ENCODE results near the gene OR6M1.

The OR6M1 gene

GRCh38 chr11:123775715-123776549 lies 30.2 kb downstream of the OR6M1 start:
- no peak for DNase-seq (ENCODE audit: low spot score)

GRCh38 chr11:123775289-123775688 lies 30.9 kb downstream of the OR6M1 start:
- DNase-seq (ENCODE audit: low spot score): no peak

- no peak for DNase-seq (ENCODE audit: low spot score)
Measured at GRCh38 chr11:123773959-123774358, 32.2 kb downstream of the OR6M1 start.

GRCh38 chr11:123773026-123773425 lies 33.1 kb downstream of the OR6M1 start:
- no peak for DNase-seq (ENCODE audit: low spot score)

- no peak for DNase-seq (ENCODE audit: low spot score)
Measured at GRCh38 chr11:123771664-123772063, 34.5 kb downstream of the OR6M1 start.

GRCh38 chr11:123770712-123771111 lies 35.4 kb downstream of the OR6M1 start:
- no peak for DNase-seq (ENCODE audit: low spot score)

GRCh38 chr11:123765601-123766000 lies 40.5 kb downstream of the OR6M1 start:
- no peak for DNase-seq (ENCODE audit: low spot score)

- DNase-seq (ENCODE audit: low spot score): no peak
Measured at GRCh38 chr11:123762422-123762821, 43.7 kb downstream of the OR6M1 start.

GRCh38 chr11:123760894-123761293 lies 45.3 kb downstream of the OR6M1 start:
- DNase-seq (ENCODE audit: low spot score): no peak

- no peak for DNase-seq (ENCODE audit: low spot score)
Measured at GRCh38 chr11:123757976-123758375, 48.2 kb downstream of the OR6M1 start.

- DNase-seq (ENCODE audit: low spot score): no peak
Measured at GRCh38 chr11:123755813-123756212, 50.3 kb downstream of the OR6M1 start.
